Esophagus squamous epithelium (tissue), 5 donors: ENCODE results near the gene NUPR1. TPM values are rescaled to one million over a fixed set of nuclear protein-coding genes. Genes with fewer than 3 reads are reported as not detected.

Source experiments
- DNase-seq: peaks from one replicate; lab custom pipeline; 2025; lab: John Stamatoyannopoulos, UW
- H3K27ac ChIP-seq, 4 donors: fragments of 200-600 bp; sonication (generic); one replicate each; pipeline ENCODE4 v1.5.1; 2016 to 2019; ENCODE audit warnings: mild to moderate bottlenecking in 1 of 4
- H3K27me3 ChIP-seq, 4 donors: fragments of 200-600 bp; sonication (generic); 1 replicate in 3 of 4; 2 replicates in 1 of 4; pipeline versions ENCODE4 v1.5.1 to v1.6.0; 2017 to 2021; ENCODE audit warnings: antibody characterized with exemption in 1 of 4
- H3K36me3 ChIP-seq, 3 donors: fragments of 200-600 bp; sonication (generic); one replicate each; pipeline ENCODE4 v1.5.1; 2016 to 2019
- H3K4me1 ChIP-seq, 3 donors: fragments of 200-600 bp; sonication (generic); one replicate each; pipeline ENCODE4 v1.5.1; 2017 to 2019
- H3K4me3 ChIP-seq, 4 donors: fragments of 200-600 bp; sonication (generic); 1 replicate in 3 of 4; 2 replicates in 1 of 4; pipeline ENCODE4 v1.5.1; 2016 to 2019; ENCODE audit warnings: mild to moderate bottlenecking in 2 of 4, moderate library complexity in 1 of 4
- H3K9me3 ChIP-seq, 3 donors: fragments of 200-600 bp; sonication (generic); one replicate each; pipeline ENCODE4 v1.5.1; 2016 to 2019
- CTCF ChIP-seq, 6 experiments: fragments of 450-650 bp in 4 of 6; fragments of 200-600 bp in 2 of 6; sonication (generic) in 2 of 6; IDR thresholded peaks; one replicate each; pipeline ENCODE4 v1.5.1; 2016 to 2019; ENCODE audit warnings: antibody characterized with exemption in 6 of 6, mild to moderate bottlenecking in 4 of 6, moderate library complexity in 4 of 6
- POLR2A ChIP-seq, 4 donors: fragments of 450-650 bp; IDR thresholded peaks; one replicate each; pipeline ENCODE4 v1.6.1; 2017; ENCODE audit warnings: antibody characterized with exemption in 4 of 4, mild to moderate bottlenecking in 4 of 4, moderate library complexity in 3 of 4
- WGBS, 2 donors: methylation state at CpG; one replicate each; pipeline ENCODE4 v1.1.5; 2018; 5-methylcytosine and 5-hydroxymethylcytosine counted together
- intact Hi-C: fragments of 100-400 bp; cut with DNase I; formaldehyde crosslinking; loops from one replicate; pipeline ENCODE4 v1.15.0; 2022
- total RNA-seq, 4 donors: library from RNA; depleted of rRNA; stranded (reverse); fragments of >200 nt; gene quantifications; one replicate each; pipeline ENCODE4 v1.1.0, GENCODE V29; 2016
- donor health status: DM: yes; HTN: yes; CAD: no.

The NUPR1 gene
- total RNA-seq, 4 donors from 2014 or later: 5.2 to 21.4 (median 15.0) TPM

- Histone ChIP-seq H3K27me3 (no peaks in the 10 kb centered on the region), H3K4me3 (no peak overlapping the region), H3K4me1 (peaks cover 0 to 7% (median 0%) of the 10 kb centered on the region in 3 donors), H3K36me3 (no peaks in the 10 kb centered on the region), H3K9me3 (no peaks in the 10 kb centered on the region), H3K27ac (no peak overlapping the region)
- WGBS, 2 donors: 79 to 80% methylated on average over 7 of the region's 7 CpGs
- TF ChIP-seq CTCF (IDR thresholded peaks at IDR 0.05) (no peak), POLR2A (IDR thresholded peaks at IDR 0.05) (no peak)
- intact Hi-C loops: no loop called here
- no peak for DNase-seq
Measured at GRCh38 chr16:28520672-28521071, 18.1 kb downstream of the NUPR1 start.

- Histone ChIP-seq H3K4me1 (no peaks in the 10 kb centered on the region), H3K9me3 (no peaks in the 10 kb centered on the region), H3K36me3 (no peaks in the 10 kb centered on the region), H3K27ac (no peak overlapping the region), H3K27me3 (no peaks in the 10 kb centered on the region), H3K4me3 (no peak overlapping the region)
- intact Hi-C loops: no loop called here
- no peak for DNase-seq
- no peak for TF ChIP-seq POLR2A (IDR thresholded peaks at IDR 0.05)
- no peak for TF ChIP-seq CTCF (IDR thresholded peaks at IDR 0.05)
- WGBS, 2 donors: 74 to 87% methylated on average over 3 of the region's 7 CpGs
Measured at GRCh38 chr16:28514246-28514645, 24.5 kb downstream of the NUPR1 start.

- DNase-seq: no peak
- WGBS, 2 donors: 81 to 85% methylated on average over 11 to 12 of the region's 12 CpGs
- Histone ChIP-seq H3K4me1 (no peaks in the 10 kb centered on the region), H3K36me3 (no peaks in the 10 kb centered on the region), H3K27me3 (no peaks in the 10 kb centered on the region), H3K27ac (no peak overlapping the region), H3K9me3 (no peaks in the 10 kb centered on the region), H3K4me3 (no peak overlapping the region)
- TF ChIP-seq POLR2A (IDR thresholded peaks at IDR 0.05): no peak
- no peak for TF ChIP-seq CTCF (IDR thresholded peaks at IDR 0.05)
- intact Hi-C loops: no loop called here
Measured at GRCh38 chr16:28513484-28514181, 25.1 kb downstream of the NUPR1 start.

- TF ChIP-seq CTCF (IDR thresholded peaks at IDR 0.05): no peak
- no peak for TF ChIP-seq POLR2A (IDR thresholded peaks at IDR 0.05)
- intact Hi-C loops: no loop called here
- DNase-seq: no peak
- Histone ChIP-seq H3K27me3 (peaks cover 0 to 5% (median 0%) of the 10 kb centered on the region in 4 donors), H3K36me3 (no peaks in the 10 kb centered on the region), H3K27ac (no peak overlapping the region), H3K9me3 (no peaks in the 10 kb centered on the region), H3K4me3 (no peak overlapping the region), H3K4me1 (peaks cover 0 to 8% (median 0%) of the 10 kb centered on the region in 3 donors)
- WGBS, 2 donors: 86 to 87% methylated on average over 16 to 20 of the region's 21 CpGs
Measured at GRCh38 chr16:28511801-28512789, 26.7 kb downstream of the NUPR1 start.

- Histone ChIP-seq H3K4me1 (peaks cover 0 to 8% (median 0%) of the 10 kb centered on the region in 3 donors), H3K27ac (no peak overlapping the region), H3K4me3 (no peak overlapping the region), H3K36me3 (no peaks in the 10 kb centered on the region), H3K27me3 (peaks cover 0 to 5% (median 0%) of the 10 kb centered on the region in 4 donors), H3K9me3 (no peaks in the 10 kb centered on the region)
- WGBS, 2 donors: 18 to 42% methylated on average over 3 of the region's 3 CpGs
- intact Hi-C loops: no loop called here
- no peak for DNase-seq
- no peak for TF ChIP-seq CTCF (IDR thresholded peaks at IDR 0.05)
- no peak for TF ChIP-seq POLR2A (IDR thresholded peaks at IDR 0.05)
Measured at GRCh38 chr16:28511031-28511430, 27.7 kb downstream of the NUPR1 start.
